BJ (cell line): ENCODE results near the gene CD82. TPM values are rescaled to one million over a fixed set of nuclear protein-coding genes. Genes with fewer than 3 reads are reported as not detected.

Experiments used
- CTCF ChIA-PET: fragments of 350-600 bp; formaldehyde crosslinking; extraction: SDS; loops from one replicate; lab custom pipeline; 2021; ENCODE audit warnings: antibody characterized with exemption, inconsistent platforms; lab: Yijun Ruan, JAX
- POLR2A ChIA-PET: fragments of 300-600 bp; sonication (Branson Sonifier 250); formaldehyde crosslinking; extraction: SDS; loops from one replicate; lab custom pipeline; 2021; ENCODE audit warnings: antibody characterized with exemption; lab: Charles Lee
- DNase-seq: peaks from one replicate; pipeline ENCODE4 v3.0.0-alpha.2; 2011; ENCODE audit warnings: low read depth
- H3K27me3 ChIP-seq: 2 replicates; pipeline ENCODE4 v1.6.0; 2011; ENCODE audit warnings: low read length; ENCODE audit not compliant: control insufficient read depth, insufficient read depth
- H3K36me3 ChIP-seq: 2 replicates; pipeline ENCODE4 v1.5.1; 2011; ENCODE audit warnings: low read length; ENCODE audit not compliant: control insufficient read depth, insufficient read depth
- H3K4me3 ChIP-seq: 2 replicates; pipeline ENCODE4 v1.5.1; 2011; ENCODE audit warnings: low read depth, mild to moderate bottlenecking, control low read depth, low read length
- polyA plus RNA-seq: library from polyadenylated mRNA; depleted of rRNA; stranded (reverse); fragments of >200 nt; gene quantifications from 2 replicates; pipeline ENCODE4 v1.2.3, GENCODE V29; 2011
- TF ChIP-seq, protein P1 (sequence below): IDR thresholded peaks from 2 replicates; pipeline ENCODE4 v1.5.1; 2011; ENCODE audit warnings: low read depth, mild to moderate bottlenecking, control low read depth, inconsistent platforms, low read length, moderate library complexity; ENCODE audit not compliant: insufficient read depth

The CD82 gene
- polyA plus RNA-seq, 1 experiment: 28.1 TPM

DNA sequence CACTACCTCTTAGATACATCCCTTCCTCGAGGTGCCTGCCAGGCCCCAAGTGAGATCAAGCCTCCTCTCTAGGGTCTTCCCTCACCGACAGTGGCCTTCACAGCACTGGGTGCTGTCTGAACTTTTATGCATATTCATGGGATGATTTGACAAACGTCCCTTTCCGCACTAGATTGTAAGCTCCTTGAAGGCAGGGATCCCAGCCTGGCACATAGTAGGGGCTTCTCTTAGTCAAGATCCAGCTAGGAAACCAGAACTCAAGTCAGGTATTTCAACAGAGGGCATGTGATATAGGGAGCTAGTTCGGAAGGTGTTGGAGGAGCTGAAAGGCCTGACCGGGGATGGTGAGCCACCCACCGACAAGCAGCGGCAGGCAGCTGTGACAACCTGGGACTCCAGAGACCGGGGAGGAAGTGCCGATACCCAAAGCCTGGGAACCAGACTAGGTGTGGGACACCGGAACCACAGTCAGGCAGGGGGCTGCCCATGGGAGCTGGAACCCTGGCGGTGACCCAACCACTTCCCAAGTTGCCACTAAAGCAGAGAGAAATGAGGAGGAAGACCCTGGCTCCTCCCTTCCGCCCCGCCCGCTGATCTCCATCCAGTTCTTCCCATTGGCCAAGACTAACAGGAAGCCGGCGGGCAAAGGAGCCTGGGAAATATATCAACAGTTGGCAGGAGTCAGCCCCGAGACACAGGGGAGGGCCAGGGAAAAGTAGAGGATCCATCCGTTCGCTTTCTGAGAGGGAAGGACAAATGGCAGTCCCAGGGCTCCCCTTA lies 39.8 kb upstream of the CD82 start:
- no peak for DNase-seq
- Histone ChIP-seq H3K36me3 (no peaks in the 10 kb centered on the region), H3K27me3 (peaks cover under 1% of the 10 kb centered on the region; the same call in 1 of the 2 replicates), H3K4me3 (no peak overlapping the region)
- TF ChIP-seq, protein P1, sequence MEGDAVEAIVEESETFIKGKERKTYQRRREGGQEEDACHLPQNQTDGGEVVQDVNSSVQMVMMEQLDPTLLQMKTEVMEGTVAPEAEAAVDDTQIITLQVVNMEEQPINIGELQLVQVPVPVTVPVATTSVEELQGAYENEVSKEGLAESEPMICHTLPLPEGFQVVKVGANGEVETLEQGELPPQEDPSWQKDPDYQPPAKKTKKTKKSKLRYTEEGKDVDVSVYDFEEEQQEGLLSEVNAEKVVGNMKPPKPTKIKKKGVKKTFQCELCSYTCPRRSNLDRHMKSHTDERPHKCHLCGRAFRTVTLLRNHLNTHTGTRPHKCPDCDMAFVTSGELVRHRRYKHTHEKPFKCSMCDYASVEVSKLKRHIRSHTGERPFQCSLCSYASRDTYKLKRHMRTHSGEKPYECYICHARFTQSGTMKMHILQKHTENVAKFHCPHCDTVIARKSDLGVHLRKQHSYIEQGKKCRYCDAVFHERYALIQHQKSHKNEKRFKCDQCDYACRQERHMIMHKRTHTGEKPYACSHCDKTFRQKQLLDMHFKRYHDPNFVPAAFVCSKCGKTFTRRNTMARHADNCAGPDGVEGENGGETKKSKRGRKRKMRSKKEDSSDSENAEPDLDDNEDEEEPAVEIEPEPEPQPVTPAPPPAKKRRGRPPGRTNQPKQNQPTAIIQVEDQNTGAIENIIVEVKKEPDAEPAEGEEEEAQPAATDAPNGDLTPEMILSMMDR: no peak
- ChIA-PET POLR2A (no interaction called here), CTCF (interaction anchor here (0.6 to 1.1 kb wide), 3 partner anchors 9 to 240 kb away, joined by 3 read pairs; no protein-coding TSS in a partner anchor)

DNA sequence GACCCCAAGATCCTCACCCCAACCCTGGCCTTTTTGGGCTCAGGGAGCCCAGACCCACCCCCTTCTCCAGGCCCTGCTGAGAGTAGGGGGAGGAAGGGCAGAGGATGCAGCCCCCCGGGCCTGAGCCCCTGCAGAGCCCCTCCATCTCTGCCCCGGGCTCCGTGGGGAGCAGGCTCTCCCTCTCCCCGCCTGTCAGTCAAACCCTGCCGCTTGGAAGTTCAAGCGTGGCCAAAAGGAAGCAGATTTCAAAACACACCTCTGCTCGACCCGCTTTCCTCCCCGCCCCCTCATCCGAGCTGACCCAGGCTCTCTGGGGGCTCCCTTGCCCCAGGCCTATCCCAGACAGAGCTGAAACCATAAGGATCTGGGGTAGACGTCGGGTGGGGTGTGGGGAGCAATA lies 39.0 kb upstream of the CD82 start:
- CTCF ChIA-PET: interaction anchor here (0.6 kb wide), 1 partner anchor 11 kb away, joined by 3 read pairs; no protein-coding TSS in a partner anchor
- no peak for DNase-seq
- POLR2A ChIA-PET: no interaction called here
- Histone ChIP-seq H3K27me3 (no peaks in the 10 kb centered on the region), H3K36me3 (no peaks in the 10 kb centered on the region), H3K4me3 (no peak overlapping the region)
- TF ChIP-seq, protein P1: no peak

DNA sequence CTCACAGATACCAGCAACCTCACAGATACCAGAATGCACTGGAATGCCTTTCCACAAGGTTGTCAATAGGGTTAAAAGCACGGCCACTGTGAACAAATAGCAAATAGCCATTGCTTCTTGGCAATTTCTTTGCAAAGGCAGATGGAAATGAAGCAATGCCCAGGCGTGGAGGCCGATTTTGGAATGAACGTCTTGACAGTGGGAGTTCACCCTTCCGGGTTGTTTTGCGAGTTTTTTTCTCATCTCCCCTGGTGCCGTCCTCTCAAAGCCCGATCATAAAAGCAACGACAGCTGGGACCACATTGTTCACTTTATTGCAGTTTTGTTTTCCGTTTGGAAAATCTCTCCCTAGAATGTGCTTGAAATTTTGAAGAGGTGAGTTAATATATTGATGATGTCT lies 38.0 kb upstream of the CD82 start:
- no peak for DNase-seq
- Histone ChIP-seq H3K27me3 (peaks cover 3% of the 10 kb centered on the region; the same call in 1 of the 2 replicates), H3K4me3 (no peak overlapping the region), H3K36me3 (no peaks in the 10 kb centered on the region)
- ChIA-PET POLR2A (no interaction called here), CTCF (interaction anchor here (1.0 kb wide), 1 partner anchor 241 kb away, joined by 3 read pairs; no protein-coding TSS in a partner anchor)
- TF ChIP-seq, protein P1: no peak

DNA sequence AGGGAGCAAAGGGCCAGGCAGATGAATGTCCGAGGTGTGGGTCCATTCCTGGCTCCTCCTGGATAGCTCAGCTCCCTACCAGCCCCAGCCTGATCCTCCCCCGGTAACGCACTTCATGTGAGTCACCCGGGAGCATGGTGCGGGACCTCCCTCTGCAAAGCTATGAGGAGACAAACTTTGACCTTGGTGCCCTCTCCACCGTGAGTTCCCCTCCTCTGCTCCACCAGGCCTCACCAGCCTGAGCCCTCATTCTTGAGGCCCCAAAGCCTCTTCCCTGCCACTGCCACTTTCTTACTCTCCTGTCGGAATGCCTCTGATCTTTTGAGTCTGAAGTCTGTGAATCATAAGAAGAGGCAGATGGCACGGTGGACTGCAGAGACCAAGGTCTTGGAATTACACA lies 37.4 kb upstream of the CD82 start:
- no peak for DNase-seq

DNA sequence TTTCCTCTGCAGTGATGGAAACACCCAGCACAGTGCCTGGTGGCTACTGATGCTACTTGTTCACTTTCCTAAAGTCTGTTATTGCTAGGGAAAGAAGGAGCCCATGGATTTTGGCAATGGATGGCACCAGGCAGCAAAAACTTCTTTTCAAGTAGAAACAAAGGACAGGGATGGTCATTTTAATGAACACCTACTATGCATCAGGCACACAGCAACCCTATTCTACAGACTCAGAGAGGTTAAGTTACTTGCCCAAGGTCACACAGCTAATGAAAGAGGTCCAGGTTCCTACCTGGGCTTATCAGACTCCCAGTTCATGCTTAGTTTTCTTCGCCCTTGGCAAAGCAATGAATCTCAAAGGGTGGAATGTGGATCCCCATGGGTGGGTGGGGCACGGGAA lies 36.9 kb upstream of the CD82 start:
- POLR2A ChIA-PET: no interaction called here
- Histone ChIP-seq H3K4me3 (no peak overlapping the region), H3K27me3 (peaks cover 3% of the 10 kb centered on the region; the same call in 1 of the 2 replicates), H3K36me3 (no peaks in the 10 kb centered on the region)
- TF ChIP-seq, protein P1: no peak
- CTCF ChIA-PET: interaction anchor here (1.0 kb wide), 1 partner anchor 242 kb away, joined by 3 read pairs; no protein-coding TSS in a partner anchor
- no peak for DNase-seq

More for the DNA sequence above, 37.4 kb upstream of the CD82 start:
- H3K4me3 ChIP-seq: no peak overlapping the region
- CTCF ChIA-PET: interaction anchor here (1.0 kb wide), 1 partner anchor 241 kb away, joined by 3 read pairs; no protein-coding TSS in a partner anchor
- TF ChIP-seq, protein P1: no peak
- H3K27me3 ChIP-seq: peaks cover 3% of the 10 kb centered on the region; the same call in 1 of the 2 replicates
- POLR2A ChIA-PET: no interaction called here
- H3K36me3 ChIP-seq: no peaks in the 10 kb centered on the region
